Mucosa of descending colon (tissue), 3 donors: ENCODE results near the gene ACOXL. TPM values are rescaled to one million over a fixed set of nuclear protein-coding genes. Genes with fewer than 3 reads are reported as not detected.

Experiments used
- ATAC-seq: fragments of 200-7000 bp; cut with Tn5 transposase; one replicate; pipeline ENCODE4 v1.9.1; 2020; ENCODE audit warnings: mild to moderate bottlenecking, moderate library complexity
- DNase-seq, 3 donors: peaks; one replicate each; pipeline ENCODE4 v3.0.0-alpha.2; 2020
- H3K36me3 ChIP-seq: fragments of 200-600 bp; one replicate; pipeline ENCODE4 v1.8.0; 2021; ENCODE audit warnings: low read depth, mild to moderate bottlenecking
- H3K4me1 ChIP-seq: fragments of 200-600 bp; one replicate; pipeline ENCODE4 v1.8.0; 2021; ENCODE audit warnings: low read depth, mild to moderate bottlenecking
- H3K4me3 ChIP-seq: fragments of 200-600 bp; one replicate; pipeline ENCODE4 v1.8.0; 2021; ENCODE audit warnings: mild to moderate bottlenecking
- H3K9me3 ChIP-seq: fragments of 200-600 bp; one replicate; pipeline ENCODE4 v1.8.0; 2021; ENCODE audit warnings: mild to moderate bottlenecking
- intact Hi-C, 2 donors: fragments of 100-400 bp; cut with DNase I in 1 of 2; cut with micrococcal nuclease in 1 of 2; formaldehyde crosslinking; loops; one replicate each; pipeline versions ENCODE4 v1.11.0 to v1.11.1; 2022; cut with DNase I, micrococcal nuclease
- total RNA-seq, 3 donors: library from RNA; stranded (reverse); fragmentation: NEBNext Ultra II Directional in 2 of 3; extraction: Animal tissue kit (Norgen Biotek cat#: 25700) in 2 of 3; gene quantifications; one replicate each; pipeline versions ENCODE4 v1.2.1 to v1.2.4, GENCODE V29; 2021 to 2023
- TF ChIP-seq, protein P1 (sequence below): fragments of 200-600 bp; IDR thresholded peaks from one replicate; pipeline ENCODE4 v1.8.0; 2022; ENCODE audit warnings: antibody characterized with exemption, mild to moderate bottlenecking
- donor health status: DM: no; HTN: no; CAD: no; lungs with moderate emphysema.
- donor health status: DM: no; HTN: no; CAD: no.
- donor health status: DM: no; HTN: yes; CAD: no.

ACOXL gene
- total RNA-seq, 3 donors from 2014 or later = 0.51 to 1.2 (median 0.87) TPM

DNA sequence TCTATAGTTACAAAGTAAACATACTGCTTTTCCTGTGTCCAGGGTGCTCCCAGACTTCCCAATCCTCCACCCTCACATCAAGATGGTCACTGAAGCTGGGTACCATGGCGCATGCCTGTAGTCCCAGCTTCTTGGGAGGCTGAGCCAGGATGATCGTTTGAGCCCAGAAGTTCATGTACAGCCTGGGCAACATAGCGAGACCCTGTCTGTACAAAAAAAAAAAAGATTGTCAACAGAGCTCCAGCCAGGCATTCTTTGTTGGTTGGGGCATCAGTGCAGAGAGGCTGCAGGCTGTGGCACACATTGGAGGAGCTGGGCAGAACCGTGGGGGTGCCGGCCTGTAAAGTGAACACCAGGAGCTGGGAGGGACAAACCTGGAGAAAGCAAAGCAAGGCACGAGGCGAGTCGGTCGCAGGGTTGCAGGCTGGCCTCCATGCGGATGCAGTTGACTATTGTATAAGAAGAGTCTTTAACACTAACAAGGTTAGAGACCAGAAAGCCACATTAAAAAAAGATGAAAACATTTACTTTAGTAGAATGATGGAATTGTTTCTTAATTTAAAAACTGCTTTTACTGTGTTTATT, 51.8 kb downstream of the ACOXL start:
- no peaks in the 10 kb centered on the region for H3K4me1 ChIP-seq
- no peaks in the 10 kb centered on the region for H3K9me3 ChIP-seq
- no peaks in the 10 kb centered on the region for H3K36me3 ChIP-seq
- intact Hi-C loops = no loop called here
- no peak for DNase-seq
- no peak for ATAC-seq
- TF ChIP-seq, protein P1, sequence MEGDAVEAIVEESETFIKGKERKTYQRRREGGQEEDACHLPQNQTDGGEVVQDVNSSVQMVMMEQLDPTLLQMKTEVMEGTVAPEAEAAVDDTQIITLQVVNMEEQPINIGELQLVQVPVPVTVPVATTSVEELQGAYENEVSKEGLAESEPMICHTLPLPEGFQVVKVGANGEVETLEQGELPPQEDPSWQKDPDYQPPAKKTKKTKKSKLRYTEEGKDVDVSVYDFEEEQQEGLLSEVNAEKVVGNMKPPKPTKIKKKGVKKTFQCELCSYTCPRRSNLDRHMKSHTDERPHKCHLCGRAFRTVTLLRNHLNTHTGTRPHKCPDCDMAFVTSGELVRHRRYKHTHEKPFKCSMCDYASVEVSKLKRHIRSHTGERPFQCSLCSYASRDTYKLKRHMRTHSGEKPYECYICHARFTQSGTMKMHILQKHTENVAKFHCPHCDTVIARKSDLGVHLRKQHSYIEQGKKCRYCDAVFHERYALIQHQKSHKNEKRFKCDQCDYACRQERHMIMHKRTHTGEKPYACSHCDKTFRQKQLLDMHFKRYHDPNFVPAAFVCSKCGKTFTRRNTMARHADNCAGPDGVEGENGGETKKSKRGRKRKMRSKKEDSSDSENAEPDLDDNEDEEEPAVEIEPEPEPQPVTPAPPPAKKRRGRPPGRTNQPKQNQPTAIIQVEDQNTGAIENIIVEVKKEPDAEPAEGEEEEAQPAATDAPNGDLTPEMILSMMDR = no peak
- H3K4me3 ChIP-seq = no peak overlapping the region

DNA sequence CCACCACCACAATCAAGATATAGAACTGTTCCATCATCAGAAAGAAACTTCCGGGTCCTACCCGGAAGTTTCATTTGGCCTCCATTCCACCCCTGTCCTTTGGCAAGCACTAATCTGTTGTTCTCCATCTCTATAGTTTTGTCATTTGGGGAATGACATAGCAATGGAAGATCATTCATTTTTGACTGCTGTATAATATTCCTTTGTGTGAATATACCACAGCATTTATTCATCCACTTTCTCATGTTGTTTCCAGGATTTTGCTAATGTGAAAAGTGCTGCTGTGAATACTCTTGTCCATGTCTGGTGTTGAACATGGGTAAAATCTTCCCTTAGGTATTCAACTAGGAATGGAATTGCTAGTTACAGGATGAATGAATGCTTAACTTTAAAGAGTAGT, 53.1 kb downstream of the ACOXL start:
- ATAC-seq = no peak
- TF ChIP-seq, protein P1 = no peak
- intact Hi-C loops = no loop called here
- Histone ChIP-seq H3K9me3 (no peaks in the 10 kb centered on the region), H3K36me3 (no peaks in the 10 kb centered on the region), H3K4me3 (no peak overlapping the region), H3K4me1 (no peaks in the 10 kb centered on the region)
- no peak for DNase-seq

DNA sequence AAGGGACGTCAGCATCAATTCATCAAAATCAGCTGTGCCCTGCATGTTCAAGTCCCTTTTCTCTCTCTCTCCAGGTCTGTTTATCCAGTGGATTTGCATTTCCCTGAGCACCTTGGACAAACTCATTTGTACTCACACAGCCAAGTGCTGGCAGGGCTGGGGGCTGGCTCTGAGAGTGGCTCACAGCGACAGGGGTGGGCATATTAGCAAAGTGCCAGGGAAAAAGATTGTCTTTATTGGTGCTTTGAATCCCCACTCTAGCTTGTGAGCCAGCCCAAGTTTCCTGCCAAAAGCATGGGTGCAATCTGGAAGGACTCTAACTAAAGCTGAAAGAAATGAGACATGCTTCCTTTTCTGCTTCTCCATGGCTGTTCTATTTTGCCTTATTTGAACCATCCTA, 56.6 kb downstream of the ACOXL start:
- TF ChIP-seq, protein P1 = no peak
- ATAC-seq (no peak), DNase-seq (no peak)
- no peak overlapping the region for H3K4me3 ChIP-seq
- no peaks in the 10 kb centered on the region for H3K9me3 ChIP-seq
- H3K36me3 ChIP-seq = no peaks in the 10 kb centered on the region
- no peaks in the 10 kb centered on the region for H3K4me1 ChIP-seq
- intact Hi-C loops = no loop called here

DNA sequence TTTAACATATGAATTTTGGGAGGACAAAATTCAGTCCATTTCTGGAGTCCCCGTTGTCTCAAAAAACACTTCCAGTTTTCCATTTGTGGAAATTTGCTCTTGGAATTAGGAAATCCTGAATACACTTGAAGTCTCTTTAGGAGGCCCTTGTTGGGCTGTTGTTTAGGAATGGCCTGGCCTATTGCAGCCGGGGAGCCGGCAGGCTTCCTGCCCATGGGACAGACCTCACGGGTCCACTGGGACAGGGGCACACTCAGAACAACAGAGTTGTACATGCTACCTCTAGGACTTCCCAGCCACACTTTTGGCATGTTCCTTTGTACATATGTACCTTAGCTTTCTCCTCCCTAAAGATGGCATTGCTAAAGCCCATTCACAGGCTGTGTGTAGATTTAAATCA, 57.3 kb downstream of the ACOXL start:
- Histone ChIP-seq H3K36me3 (no peaks in the 10 kb centered on the region), H3K4me3 (no peak overlapping the region), H3K9me3 (no peaks in the 10 kb centered on the region), H3K4me1 (no peaks in the 10 kb centered on the region)
- intact Hi-C loops = no loop called here
- DNase-seq (no peak), ATAC-seq (no peak)
- TF ChIP-seq, protein P1 = no peak

DNA sequence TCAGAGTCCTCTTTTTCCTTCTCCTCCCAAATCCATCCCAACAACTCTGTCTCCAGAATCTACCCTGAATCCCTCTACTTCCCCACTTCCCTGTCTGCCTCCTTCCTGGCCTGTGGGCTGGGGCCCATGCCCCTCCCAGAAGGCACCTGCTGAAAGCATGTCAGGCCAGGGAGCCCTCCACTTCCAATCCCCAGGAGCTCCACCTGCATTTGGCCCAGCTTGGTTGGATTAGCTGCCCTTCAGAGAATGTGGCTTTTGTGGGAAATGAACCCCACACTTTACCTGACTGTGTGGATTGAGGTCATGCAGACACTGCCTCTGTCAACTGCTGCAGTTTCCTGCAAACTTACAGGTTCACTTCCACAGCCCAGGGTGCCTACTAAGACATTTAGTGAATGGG, 58.5 kb downstream of the ACOXL start:
- H3K9me3 ChIP-seq = no peaks in the 10 kb centered on the region

More for the DNA sequence above, 58.5 kb downstream of the ACOXL start:
- TF ChIP-seq, protein P1 = no peak
- H3K4me1 ChIP-seq = no peaks in the 10 kb centered on the region
- intact Hi-C loops = no loop called here
- no peak for ATAC-seq
- H3K4me3 ChIP-seq = no peak overlapping the region
- DNase-seq = no peak
- no peaks in the 10 kb centered on the region for H3K36me3 ChIP-seq
